Adrenal gland (tissue), 5 donors: ENCODE results near the gene DESI2.

ENCODE experiments used
- POLR2A ChIP-seq, 2 donors: fragments of 450-650 bp; IDR thresholded peaks; one replicate each; pipeline ENCODE4 v1.6.1; 2017; ENCODE audit warnings: antibody characterized with exemption in 2 of 2, mild to moderate bottlenecking in 2 of 2, moderate library complexity in 1 of 2
- TF ChIP-seq, protein P1 (sequence below), 6 experiments: fragments of 450-650 bp in 4 of 6; fragments of 200-600 bp in 2 of 6; sonication (generic) in 1 of 6; IDR thresholded peaks; 1 replicate in 5 of 6; 2 replicates in 1 of 6; pipeline versions ENCODE4 v1.5.1 to v1.8.0; 2016 to 2021; ENCODE audit warnings: antibody characterized with exemption in 6 of 6, mild to moderate bottlenecking in 2 of 6, moderate library complexity in 1 of 6
- donor health status: DM: no; HTN: no; CAD: no.

DNA sequence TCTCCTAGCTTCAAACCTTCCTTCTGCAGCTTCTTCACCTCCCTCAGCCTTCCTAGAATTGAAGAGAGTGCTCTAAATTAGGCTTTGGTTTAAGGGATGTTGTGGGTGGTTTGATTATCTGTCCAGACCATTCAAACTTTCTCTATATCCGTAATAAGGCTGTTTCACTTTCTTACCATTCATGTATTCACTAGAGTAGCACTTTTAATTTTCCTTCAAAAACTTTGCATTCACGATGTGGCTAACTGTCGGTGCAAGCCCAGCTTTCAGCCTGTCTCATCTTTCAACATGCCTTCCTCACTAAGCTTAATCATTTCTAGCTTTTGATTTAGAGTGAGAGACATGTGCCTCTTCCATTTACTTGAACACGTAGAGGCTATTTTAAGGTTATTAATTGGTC lies 26.2 kb upstream of the DESI2 start:
- TF ChIP-seq, protein P1, sequence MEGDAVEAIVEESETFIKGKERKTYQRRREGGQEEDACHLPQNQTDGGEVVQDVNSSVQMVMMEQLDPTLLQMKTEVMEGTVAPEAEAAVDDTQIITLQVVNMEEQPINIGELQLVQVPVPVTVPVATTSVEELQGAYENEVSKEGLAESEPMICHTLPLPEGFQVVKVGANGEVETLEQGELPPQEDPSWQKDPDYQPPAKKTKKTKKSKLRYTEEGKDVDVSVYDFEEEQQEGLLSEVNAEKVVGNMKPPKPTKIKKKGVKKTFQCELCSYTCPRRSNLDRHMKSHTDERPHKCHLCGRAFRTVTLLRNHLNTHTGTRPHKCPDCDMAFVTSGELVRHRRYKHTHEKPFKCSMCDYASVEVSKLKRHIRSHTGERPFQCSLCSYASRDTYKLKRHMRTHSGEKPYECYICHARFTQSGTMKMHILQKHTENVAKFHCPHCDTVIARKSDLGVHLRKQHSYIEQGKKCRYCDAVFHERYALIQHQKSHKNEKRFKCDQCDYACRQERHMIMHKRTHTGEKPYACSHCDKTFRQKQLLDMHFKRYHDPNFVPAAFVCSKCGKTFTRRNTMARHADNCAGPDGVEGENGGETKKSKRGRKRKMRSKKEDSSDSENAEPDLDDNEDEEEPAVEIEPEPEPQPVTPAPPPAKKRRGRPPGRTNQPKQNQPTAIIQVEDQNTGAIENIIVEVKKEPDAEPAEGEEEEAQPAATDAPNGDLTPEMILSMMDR (IDR thresholded peaks at IDR 0.05) = no peak
- TF ChIP-seq POLR2A (IDR thresholded peaks at IDR 0.05) = no peak
